ENCODE results near the gene TRPC6. TPM values are rescaled to one million over a fixed set of nuclear protein-coding genes. Genes with fewer than 3 reads are reported as not detected.

TRPC6 gene
- not detected for total RNA-seq

GRCh38 chr11:101583251-101584128, at the start of gene TRPC6:
Gene TRPC6 (minus strand): TSS chr11:101584007. CDS start chr11:101583503, 504 bp downstream.
- DNase-seq (ENCODE audit: low spot score): no peak
- ATAC-seq: no peak

GRCh38 chr11:101620026-101620425, 36.2 kb upstream of the TRPC6 start:
- ATAC-seq (no peak), DNase-seq (ENCODE audit: low spot score) (no peak)

DNA sequence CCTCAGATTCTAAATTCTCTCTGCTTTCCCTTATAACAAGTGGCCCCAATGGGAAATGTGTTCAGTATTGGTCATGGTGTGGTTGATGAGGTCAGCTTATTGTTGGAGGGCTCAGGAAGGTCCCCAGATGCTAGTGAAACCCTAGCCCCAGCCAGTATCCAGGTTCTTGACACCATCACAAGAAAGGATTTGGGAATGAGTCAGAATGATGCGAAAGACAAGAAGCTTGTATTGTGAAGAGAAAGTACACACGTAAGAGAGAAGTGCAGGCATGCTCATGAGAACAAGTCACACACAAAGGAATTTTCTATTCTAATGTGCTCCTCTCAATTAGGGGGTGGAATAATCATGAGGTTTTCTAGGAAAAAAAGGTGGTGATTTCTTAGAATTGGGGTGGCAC, 34.9 kb upstream of the TRPC6 start:
- no peak for ATAC-seq
- no peak for DNase-seq (ENCODE audit: low spot score)

DNA sequence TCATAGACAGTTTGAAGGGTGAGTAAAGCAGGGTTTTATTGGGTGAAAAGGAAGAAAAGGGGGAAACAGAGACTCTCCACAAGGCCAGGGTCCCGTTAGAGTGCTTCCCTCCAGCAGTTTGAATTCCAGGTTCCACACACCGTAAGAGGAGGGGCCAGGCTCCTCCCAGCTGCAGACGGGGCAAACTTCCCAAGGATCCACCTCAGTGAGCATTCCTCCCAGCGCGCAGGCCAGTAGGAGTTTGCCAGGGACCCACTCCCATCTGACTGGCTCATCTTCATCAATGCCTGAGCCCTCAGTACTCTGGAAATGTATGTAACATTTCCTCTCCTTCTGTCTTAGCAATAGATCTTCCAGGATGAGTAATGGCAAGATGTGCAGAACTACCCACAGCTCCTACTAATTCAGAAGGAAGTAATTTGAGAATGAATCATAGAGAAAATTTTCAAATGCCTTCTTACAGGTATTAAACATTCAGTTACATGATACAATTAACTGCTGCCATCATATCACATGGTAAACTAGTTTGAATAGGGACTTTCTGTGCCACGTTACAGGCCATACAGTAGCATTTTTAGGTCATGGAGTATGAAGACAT, 34.0 kb upstream of the TRPC6 start:
- DNase-seq (ENCODE audit: low spot score): no peak
- no peak for ATAC-seq

DNA sequence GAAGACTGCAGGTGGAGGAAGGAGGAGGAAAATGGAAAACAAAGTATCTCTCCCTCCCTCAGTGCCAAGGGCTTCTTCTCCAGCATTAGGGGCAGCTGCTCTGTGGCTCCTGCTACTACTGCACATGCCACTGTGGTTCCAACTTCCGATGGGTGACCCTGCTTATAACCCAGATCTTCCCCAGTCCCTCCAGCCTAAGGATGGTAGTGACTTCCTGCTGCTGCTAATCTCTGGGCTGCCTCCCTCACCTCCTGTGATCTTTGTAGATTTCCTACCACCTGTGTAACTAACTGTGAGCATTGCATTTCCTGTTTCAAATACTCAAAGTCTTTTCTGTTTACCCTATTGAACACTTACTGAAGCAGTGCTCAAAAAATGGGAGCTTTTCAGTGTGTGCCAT, 28.7 kb upstream of the TRPC6 start:
- ATAC-seq (no peak), DNase-seq (ENCODE audit: low spot score) (no peak)

- DNase-seq (ENCODE audit: low spot score) (no peak), ATAC-seq (no peak)
Observed at GRCh38 chr11:101600924-101601323, 17.1 kb upstream of the TRPC6 start.

DNA sequence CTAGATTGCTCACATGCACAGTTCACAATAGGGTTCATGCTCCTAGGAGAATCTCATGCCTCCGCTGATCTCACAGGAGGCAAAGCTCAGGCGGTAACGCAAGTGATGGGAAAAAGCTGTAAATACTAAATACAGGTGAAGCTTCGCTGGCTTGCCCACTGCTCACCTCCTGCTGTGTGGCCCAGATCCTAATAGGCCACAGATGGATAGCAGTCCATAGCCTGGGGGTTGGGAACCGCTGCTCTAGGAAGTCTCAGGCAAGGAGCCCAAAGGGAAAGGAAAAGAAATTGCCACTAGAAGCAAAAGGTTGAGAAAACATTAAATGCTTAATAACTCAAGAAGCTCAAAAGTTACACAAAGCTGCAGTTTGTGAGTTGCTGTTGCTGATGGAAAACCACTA, 3.2 kb upstream of the TRPC6 start:
- ATAC-seq (no peak), DNase-seq (ENCODE audit: low spot score) (no peak)

- ATAC-seq (no peak), DNase-seq (ENCODE audit: low spot score) (no peak)
Observed at GRCh38 chr11:101584655-101585054, 848 bp upstream of the TRPC6 start.

- ATAC-seq (no peak), DNase-seq (ENCODE audit: low spot score) (no peak)
Observed at GRCh38 chr11:101584129-101584515, 315 bp upstream of the TRPC6 start.

- ATAC-seq: no peak
- DNase-seq (ENCODE audit: low spot score): no peak
Observed at GRCh38 chr11:101582989-101583250, 887 bp downstream of the TRPC6 start.

- ATAC-seq: no peak
- DNase-seq (ENCODE audit: low spot score): no peak
Observed at GRCh38 chr11:101582236-101582988, 1.4 kb downstream of the TRPC6 start.

DNA sequence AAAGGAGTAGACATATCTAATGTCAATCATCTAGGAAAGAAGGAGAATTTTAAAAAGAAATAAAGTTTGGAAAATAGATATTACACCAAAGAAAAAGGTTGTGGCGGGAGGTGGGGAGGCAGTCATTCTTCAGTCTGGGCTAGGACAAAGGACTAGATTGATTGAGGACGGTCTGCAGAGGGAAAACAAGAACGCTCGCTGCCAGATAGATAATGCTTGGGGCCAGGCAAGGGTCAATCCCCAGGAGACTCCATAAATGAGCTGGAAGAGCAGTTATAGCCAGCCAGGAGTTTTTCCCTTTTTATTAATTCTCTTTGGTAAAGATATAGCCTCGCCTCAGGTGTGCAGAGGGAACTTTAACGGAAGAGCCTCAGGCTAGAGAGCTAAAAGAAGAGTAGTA, 6.3 kb downstream of the TRPC6 start:
- DNase-seq (ENCODE audit: low spot score) (no peak), ATAC-seq (no peak)

DNA sequence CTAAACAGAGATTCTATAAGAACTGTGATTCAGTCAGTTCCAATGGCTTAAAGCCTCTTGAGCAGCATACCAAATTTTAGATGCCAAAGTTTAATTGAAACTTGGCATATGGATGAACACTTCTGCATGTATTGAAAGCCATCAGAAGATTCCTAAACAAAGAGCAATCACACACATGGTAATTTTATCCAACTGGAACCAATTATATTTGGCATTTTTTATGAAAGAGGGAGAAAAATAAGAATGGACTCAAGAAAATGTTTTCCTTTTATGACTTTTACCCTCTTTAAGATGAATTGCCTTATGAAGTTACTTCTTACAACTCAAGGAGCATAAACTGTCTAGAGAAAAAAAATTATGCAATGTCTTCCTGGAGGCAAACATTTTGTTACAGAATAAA, 7.4 kb downstream of the TRPC6 start:
- ATAC-seq: no peak
- DNase-seq (ENCODE audit: low spot score): no peak

- no peak for DNase-seq (ENCODE audit: low spot score)
- no peak for ATAC-seq
Observed at GRCh38 chr11:101574886-101575285, 8.9 kb downstream of the TRPC6 start.

GRCh38 chr11:101567071-101567470, 16.7 kb downstream of the TRPC6 start:
- DNase-seq (ENCODE audit: low spot score): no peak
- ATAC-seq: no peak

- no peak for DNase-seq (ENCODE audit: low spot score)
- ATAC-seq: no peak
Observed at GRCh38 chr11:101566626-101567025, 17.2 kb downstream of the TRPC6 start.

DNA sequence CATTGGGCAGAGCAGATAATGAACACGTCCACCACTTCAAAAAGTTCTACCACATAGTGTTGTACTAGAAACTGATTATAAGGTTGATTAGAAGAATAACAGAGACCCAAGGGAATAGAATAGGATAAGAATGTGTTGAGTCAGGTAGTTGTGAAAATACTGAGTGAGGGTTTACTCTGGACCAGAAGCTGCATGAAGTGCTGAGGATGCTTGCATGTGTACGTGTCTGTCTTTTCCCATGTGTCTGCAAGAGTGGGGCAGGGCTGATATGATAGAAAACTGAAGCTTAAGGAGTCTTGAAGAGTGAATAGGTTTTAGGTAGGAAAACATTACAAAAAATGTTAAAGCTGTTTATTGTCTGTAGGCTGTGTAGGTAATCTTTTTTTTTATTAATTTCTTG, 20.6 kb downstream of the TRPC6 start:
- DNase-seq (ENCODE audit: low spot score) (no peak), ATAC-seq (no peak)

GRCh38 chr11:101555366-101555765, 28.4 kb downstream of the TRPC6 start:
- DNase-seq (ENCODE audit: low spot score) (no peak), ATAC-seq (no peak)

DNA sequence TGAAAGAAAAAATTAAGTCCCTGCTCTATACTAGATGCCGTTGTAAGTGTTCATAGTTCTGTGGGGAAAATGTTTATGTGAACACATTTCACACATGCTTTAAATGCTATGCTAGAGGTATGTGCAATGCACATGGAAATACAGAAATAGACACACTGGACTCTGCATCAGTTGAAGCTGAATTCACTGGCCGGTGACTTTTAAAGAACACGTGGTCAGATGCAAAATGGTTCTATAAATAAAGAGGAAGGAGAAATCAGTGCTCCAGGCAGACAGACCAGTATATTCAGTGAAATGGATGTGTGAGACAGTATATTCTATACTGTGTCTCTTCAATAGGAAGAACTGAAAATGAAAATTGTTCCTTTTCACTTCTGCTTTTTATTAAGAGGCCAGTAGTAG, 29.9 kb downstream of the TRPC6 start:
- ATAC-seq (no peak), DNase-seq (ENCODE audit: low spot score) (no peak)

GRCh38 chr11:101552888-101553287, 30.9 kb downstream of the TRPC6 start:
- ATAC-seq (no peak), DNase-seq (ENCODE audit: low spot score) (no peak)

DNA sequence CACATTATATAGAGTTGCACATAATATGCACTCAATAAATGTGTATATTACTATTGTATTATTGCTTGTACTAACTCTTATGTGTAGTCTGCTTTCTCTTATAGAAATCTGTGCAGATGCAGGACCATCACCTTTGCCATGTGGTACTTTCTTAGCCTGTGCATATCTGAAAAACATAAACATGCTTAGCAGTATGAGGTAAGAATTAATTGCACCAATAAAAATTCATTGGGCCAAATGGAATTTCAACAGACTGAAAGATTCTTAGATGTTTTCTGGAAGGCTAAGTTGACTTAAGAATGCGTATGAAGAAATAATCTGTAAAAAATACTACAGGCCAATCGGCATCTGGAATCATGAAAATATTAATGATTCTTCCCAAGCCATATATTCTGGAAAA, 55.3 kb downstream of the TRPC6 start:
- DNase-seq (ENCODE audit: low spot score) (no peak), ATAC-seq (no peak)

- ATAC-seq: no peak
- no peak for DNase-seq (ENCODE audit: low spot score)
Observed at GRCh38 chr11:101523634-101524260, 60.1 kb downstream of the TRPC6 start.
